GM12801 (cell line): ENCODE results near the gene CC2D2B.

ENCODE experiments used
- CTCF ChIP-seq: IDR thresholded peaks from one replicate; pipeline ENCODE4 v1.5.1; 2011; ENCODE audit warnings: control low read depth; ENCODE audit not compliant: insufficient read length; ENCODE audit errors: extremely low read depth

CC2D2B gene

GRCh38 chr10:95881316-95881715 lies 26.5 kb upstream of the CC2D2B start:
- TF ChIP-seq CTCF: no peak

GRCh38 chr10:95889830-95890229 lies 17.9 kb upstream of the CC2D2B start:
- TF ChIP-seq CTCF: no peak

GRCh38 chr10:95896071-95896850 lies 11.5 kb upstream of the CC2D2B start:
- TF ChIP-seq CTCF: no peak

- TF ChIP-seq CTCF: no peak
Observed at GRCh38 chr10:95906677-95907455, 909 bp upstream of the CC2D2B start.

GRCh38 chr10:95908450-95908849 lies 675 bp downstream of the CC2D2B start:
- no peak for TF ChIP-seq CTCF

GRCh38 chr10:95909561-95909960 lies 1.8 kb downstream of the CC2D2B start:
- TF ChIP-seq CTCF: no peak

GRCh38 chr10:95920798-95921426 lies 13.1 kb downstream of the CC2D2B start:
- no peak for TF ChIP-seq CTCF
